ENCODE data around the gene PAQR7.

Gene PAQR7, protein sequence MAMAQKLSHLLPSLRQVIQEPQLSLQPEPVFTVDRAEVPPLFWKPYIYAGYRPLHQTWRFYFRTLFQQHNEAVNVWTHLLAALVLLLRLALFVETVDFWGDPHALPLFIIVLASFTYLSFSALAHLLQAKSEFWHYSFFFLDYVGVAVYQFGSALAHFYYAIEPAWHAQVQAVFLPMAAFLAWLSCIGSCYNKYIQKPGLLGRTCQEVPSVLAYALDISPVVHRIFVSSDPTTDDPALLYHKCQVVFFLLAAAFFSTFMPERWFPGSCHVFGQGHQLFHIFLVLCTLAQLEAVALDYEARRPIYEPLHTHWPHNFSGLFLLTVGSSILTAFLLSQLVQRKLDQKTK

DNA sequence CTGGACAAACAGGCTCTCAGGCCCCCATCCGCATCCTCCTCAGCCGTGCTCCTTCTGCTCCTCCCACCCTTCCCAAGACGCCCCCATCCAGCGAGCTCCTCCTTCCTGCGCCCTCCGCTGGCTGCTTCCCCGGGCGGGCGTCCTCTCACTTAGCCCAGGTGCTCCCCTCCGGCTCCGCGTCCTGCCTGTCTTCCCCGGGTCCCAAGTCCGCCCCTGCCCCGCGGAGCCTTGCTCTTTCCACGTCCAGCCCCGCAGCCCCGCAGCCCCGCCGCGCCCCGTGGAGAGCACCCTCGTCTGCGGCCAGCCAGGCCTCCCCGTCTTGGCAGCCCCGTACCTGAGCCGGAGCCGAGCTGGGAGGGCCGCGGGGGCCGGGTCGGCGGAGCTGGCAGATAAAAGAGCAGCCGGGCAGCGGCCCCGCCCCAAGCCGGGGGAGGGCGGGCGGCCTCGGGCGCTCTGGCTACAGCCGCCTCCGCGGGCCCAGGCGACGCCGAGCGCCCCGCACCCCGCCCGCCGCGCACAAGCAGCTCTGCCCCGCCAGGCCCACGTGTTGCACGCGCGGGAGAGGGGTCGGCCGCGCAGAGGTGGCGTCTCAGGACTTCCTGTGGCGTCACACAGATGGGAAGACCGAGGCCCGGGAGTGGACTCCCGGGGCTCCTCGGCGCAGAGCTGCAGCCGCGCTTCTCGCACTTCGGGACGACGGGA is at the start of gene PAQR7:
Gene PAQR7 (minus strand): TSS at position 555 of the 702 bp plus-strand sequence. CDS start 11,869 bp downstream, outside the sequence.
- ATAC-seq: peak; percentile 87
- TF ChIP-seq, protein P1, sequence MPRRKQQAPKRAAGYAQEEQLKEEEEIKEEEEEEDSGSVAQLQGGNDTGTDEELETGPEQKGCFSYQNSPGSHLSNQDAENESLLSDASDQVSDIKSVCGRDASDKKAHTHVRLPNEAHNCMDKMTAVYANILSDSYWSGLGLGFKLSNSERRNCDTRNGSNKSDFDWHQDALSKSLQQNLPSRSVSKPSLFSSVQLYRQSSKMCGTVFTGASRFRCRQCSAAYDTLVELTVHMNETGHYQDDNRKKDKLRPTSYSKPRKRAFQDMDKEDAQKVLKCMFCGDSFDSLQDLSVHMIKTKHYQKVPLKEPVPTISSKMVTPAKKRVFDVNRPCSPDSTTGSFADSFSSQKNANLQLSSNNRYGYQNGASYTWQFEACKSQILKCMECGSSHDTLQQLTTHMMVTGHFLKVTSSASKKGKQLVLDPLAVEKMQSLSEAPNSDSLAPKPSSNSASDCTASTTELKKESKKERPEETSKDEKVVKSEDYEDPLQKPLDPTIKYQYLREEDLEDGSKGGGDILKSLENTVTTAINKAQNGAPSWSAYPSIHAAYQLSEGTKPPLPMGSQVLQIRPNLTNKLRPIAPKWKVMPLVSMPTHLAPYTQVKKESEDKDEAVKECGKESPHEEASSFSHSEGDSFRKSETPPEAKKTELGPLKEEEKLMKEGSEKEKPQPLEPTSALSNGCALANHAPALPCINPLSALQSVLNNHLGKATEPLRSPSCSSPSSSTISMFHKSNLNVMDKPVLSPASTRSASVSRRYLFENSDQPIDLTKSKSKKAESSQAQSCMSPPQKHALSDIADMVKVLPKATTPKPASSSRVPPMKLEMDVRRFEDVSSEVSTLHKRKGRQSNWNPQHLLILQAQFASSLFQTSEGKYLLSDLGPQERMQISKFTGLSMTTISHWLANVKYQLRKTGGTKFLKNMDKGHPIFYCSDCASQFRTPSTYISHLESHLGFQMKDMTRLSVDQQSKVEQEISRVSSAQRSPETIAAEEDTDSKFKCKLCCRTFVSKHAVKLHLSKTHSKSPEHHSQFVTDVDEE (CRISPR knock-in tag; IDR thresholded peaks at IDR 0.05): 0 out of 2 replicates have a peak, but pooled peaks have one; percentile 18
- TF ChIP-seq ZNF8 (CRISPR knock-in tag; IDR thresholded peaks at IDR 0.05) (no peak), ZFP3 (CRISPR knock-in tag; IDR thresholded peaks at IDR 0.05) (no peak)

DNA sequence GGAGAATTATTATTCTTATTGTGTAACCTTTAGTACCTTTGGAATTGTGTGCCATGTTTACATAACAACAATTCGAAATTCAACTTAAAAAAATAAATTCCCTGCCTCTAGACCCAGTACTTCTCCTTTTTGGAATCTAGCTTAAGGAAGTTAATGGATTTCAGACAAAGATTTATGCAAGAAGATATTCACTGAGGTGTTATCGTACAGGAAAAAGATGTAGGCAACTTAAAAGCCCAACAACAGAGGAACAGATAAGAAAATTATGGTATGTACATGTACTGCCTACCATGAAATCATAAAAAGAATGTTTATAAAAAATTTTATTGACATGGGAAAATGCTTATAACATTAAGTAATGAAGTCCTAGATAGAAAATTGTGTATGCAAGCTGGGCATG is 48.9 kb upstream of the PAQR7 start:
- TF ChIP-seq ZFP3 (CRISPR knock-in tag; IDR thresholded peaks at IDR 0.05) (no peak), SNAI2 (CRISPR knock-in tag; IDR thresholded peaks at IDR 0.05) (no peak), ARNTL (CRISPR knock-in tag; IDR thresholded peaks at IDR 0.05; ENCODE audit: borderline replicate concordance, low read depth) (no peak), TOX (CRISPR knock-in tag; IDR thresholded peaks at IDR 0.05; ENCODE audit: borderline replicate concordance) (no peak), ZC3H10 (CRISPR knock-in tag; IDR thresholded peaks at IDR 0.05) (no peak), TCF4 (CRISPR knock-in tag; IDR thresholded peaks at IDR 0.05; ENCODE audit: borderline replicate concordance) (no peak), GLIS3 (CRISPR knock-in tag; IDR thresholded peaks at IDR 0.05) (no peak), ESRRG (CRISPR knock-in tag; IDR thresholded peaks at IDR 0.05) (no peak), BACH2 (CRISPR knock-in tag; IDR thresholded peaks at IDR 0.05; ENCODE audit: borderline replicate concordance) (no peak), PPARA (CRISPR knock-in tag; IDR thresholded peaks at IDR 0.05; ENCODE audit: borderline replicate concordance) (no peak)
- TF ChIP-seq, protein P2, sequence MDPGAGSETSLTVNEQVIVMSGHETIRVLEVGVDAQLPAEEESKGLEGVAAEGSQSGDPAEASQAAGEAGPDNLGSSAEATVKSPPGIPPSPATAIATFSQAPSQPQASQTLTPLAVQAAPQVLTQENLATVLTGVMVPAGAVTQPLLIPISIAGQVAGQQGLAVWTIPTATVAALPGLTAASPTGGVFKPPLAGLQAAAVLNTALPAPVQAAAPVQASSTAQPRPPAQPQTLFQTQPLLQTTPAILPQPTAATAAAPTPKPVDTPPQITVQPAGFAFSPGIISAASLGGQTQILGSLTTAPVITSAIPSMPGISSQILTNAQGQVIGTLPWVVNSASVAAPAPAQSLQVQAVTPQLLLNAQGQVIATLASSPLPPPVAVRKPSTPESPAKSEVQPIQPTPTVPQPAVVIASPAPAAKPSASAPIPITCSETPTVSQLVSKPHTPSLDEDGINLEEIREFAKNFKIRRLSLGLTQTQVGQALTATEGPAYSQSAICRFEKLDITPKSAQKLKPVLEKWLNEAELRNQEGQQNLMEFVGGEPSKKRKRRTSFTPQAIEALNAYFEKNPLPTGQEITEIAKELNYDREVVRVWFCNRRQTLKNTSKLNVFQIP (CRISPR knock-in tag; IDR thresholded peaks at IDR 0.05; ENCODE audit: borderline replicate concordance, low read depth): no peak
- ATAC-seq: no peak

- TF ChIP-seq TCF4 (CRISPR knock-in tag; IDR thresholded peaks at IDR 0.05; ENCODE audit: borderline replicate concordance): no peak
- no peak for TF ChIP-seq ZNF70 (CRISPR knock-in tag; IDR thresholded peaks at IDR 0.05)
- TF ChIP-seq PPARA (CRISPR knock-in tag; IDR thresholded peaks at IDR 0.05; ENCODE audit: borderline replicate concordance): no peak
- no peak for TF ChIP-seq PATZ1 (CRISPR knock-in tag; IDR thresholded peaks at IDR 0.05; ENCODE audit: borderline replicate concordance)
- no peak for TF ChIP-seq BACH2 (CRISPR knock-in tag; IDR thresholded peaks at IDR 0.05; ENCODE audit: borderline replicate concordance)
- ATAC-seq: no peak
Measured at GRCh38 chr1:25922971-25923552, 47.6 kb upstream of the PAQR7 start.

GRCh38 chr1:25922056-25922970 is 46.8 kb upstream of the PAQR7 start:
- no peak for ATAC-seq
- TF ChIP-seq ZNF70 (CRISPR knock-in tag; IDR thresholded peaks at IDR 0.05): no peak
- TF ChIP-seq OSR1 (CRISPR knock-in tag; IDR thresholded peaks at IDR 0.05): no peak
- TF ChIP-seq, protein P3, sequence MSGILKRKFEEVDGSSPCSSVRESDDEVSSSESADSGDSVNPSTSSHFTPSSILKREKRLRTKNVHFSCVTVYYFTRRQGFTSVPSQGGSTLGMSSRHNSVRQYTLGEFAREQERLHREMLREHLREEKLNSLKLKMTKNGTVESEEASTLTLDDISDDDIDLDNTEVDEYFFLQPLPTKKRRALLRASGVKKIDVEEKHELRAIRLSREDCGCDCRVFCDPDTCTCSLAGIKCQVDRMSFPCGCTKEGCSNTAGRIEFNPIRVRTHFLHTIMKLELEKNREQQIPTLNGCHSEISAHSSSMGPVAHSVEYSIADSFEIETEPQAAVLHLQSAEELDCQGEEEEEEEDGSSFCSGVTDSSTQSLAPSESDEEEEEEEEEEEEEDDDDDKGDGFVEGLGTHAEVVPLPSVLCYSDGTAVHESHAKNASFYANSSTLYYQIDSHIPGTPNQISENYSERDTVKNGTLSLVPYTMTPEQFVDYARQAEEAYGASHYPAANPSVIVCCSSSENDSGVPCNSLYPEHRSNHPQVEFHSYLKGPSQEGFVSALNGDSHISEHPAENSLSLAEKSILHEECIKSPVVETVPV (CRISPR knock-in tag; IDR thresholded peaks at IDR 0.05): no peak
- TF ChIP-seq CSDC2 (CRISPR knock-in tag; IDR thresholded peaks at IDR 0.05): no peak
- TF ChIP-seq SNAI2 (CRISPR knock-in tag; IDR thresholded peaks at IDR 0.05): no peak
- no peak for TF ChIP-seq ARNTL (CRISPR knock-in tag; IDR thresholded peaks at IDR 0.05; ENCODE audit: borderline replicate concordance, low read depth)
- TF ChIP-seq RARB (CRISPR knock-in tag; IDR thresholded peaks at IDR 0.05): no peak
- TF ChIP-seq TOX (CRISPR knock-in tag; IDR thresholded peaks at IDR 0.05; ENCODE audit: borderline replicate concordance): no peak
- no peak for TF ChIP-seq PPARA (CRISPR knock-in tag; IDR thresholded peaks at IDR 0.05; ENCODE audit: borderline replicate concordance)
- TF ChIP-seq ZFP30 (CRISPR knock-in tag; IDR thresholded peaks at IDR 0.05): no peak
- TF ChIP-seq GLIS3 (CRISPR knock-in tag; IDR thresholded peaks at IDR 0.05): no peak
- no peak for TF ChIP-seq ESRRG (CRISPR knock-in tag; IDR thresholded peaks at IDR 0.05)
- no peak for TF ChIP-seq ZNF565 (CRISPR knock-in tag; conservative IDR thresholded peaks at IDR 0.05; ENCODE audit: low read depth)
- no peak for TF ChIP-seq ZNF8 (CRISPR knock-in tag; IDR thresholded peaks at IDR 0.05)

All from SK-N-SH treated with all-trans-retinoic acid at 6 μM for 48 hours (cell line).